NCI-H187 (cell line): Measurements from ENCODE around the gene SCFD2.

ENCODE experiments used
- DNase-seq, 2 experiments: peaks; one replicate each; lab custom pipeline; 2025; lab: John Stamatoyannopoulos, UW

SCFD2 gene

GRCh38 chr4:52987392-52988056, 378.3 kb downstream of the SCFD2 start:
- no peak for DNase-seq

- DNase-seq, result no peak
These were observed 381.4 kb downstream of the SCFD2 start for GRCh38 chr4:52984462-52984881.

GRCh38 chr4:52983563-52984303, 382.1 kb downstream of the SCFD2 start:
- peak in 1 of 2 experiments; percentile 43 for DNase-seq

- DNase-seq, result no peak
These were observed 382.9 kb downstream of the SCFD2 start for GRCh38 chr4:52982946-52983340.

- no peak for DNase-seq
These were observed 383.5 kb downstream of the SCFD2 start for GRCh38 chr4:52982255-52982945.

- no peak for DNase-seq
These were observed 385.9 kb downstream of the SCFD2 start for GRCh38 chr4:52979821-52980590.

- DNase-seq, result no peak
These were observed 386.8 kb downstream of the SCFD2 start for GRCh38 chr4:52979020-52979419.

GRCh38 chr4:52977252-52977651, 388.6 kb downstream of the SCFD2 start:
- no peak for DNase-seq

GRCh38 chr4:52976523-52977230, 389.2 kb downstream of the SCFD2 start:
- DNase-seq, result no peak

- no peak for DNase-seq
These were observed 397.2 kb downstream of the SCFD2 start for GRCh38 chr4:52968691-52969090.

GRCh38 chr4:52968241-52968640, 397.6 kb downstream of the SCFD2 start:
- DNase-seq, result no peak

- no peak for DNase-seq
These were observed 399.1 kb downstream of the SCFD2 start for GRCh38 chr4:52966781-52967180.

GRCh38 chr4:52966172-52966571, 399.7 kb downstream of the SCFD2 start:
- DNase-seq, result no peak

- no peak for DNase-seq
These were observed 401.2 kb downstream of the SCFD2 start for GRCh38 chr4:52964561-52965101.

GRCh38 chr4:52964011-52964410, 401.9 kb downstream of the SCFD2 start:
- DNase-seq, result no peak

GRCh38 chr4:52962721-52963120, 403.1 kb downstream of the SCFD2 start:
- DNase-seq, result no peak

- no peak for DNase-seq
These were observed 404.0 kb downstream of the SCFD2 start for GRCh38 chr4:52961666-52962412.

- DNase-seq, result no peak
These were observed 406.3 kb downstream of the SCFD2 start for GRCh38 chr4:52959541-52959940.

GRCh38 chr4:52957835-52958631, 407.8 kb downstream of the SCFD2 start:
- no peak for DNase-seq

GRCh38 chr4:52957220-52957686, 408.6 kb downstream of the SCFD2 start:
- DNase-seq, result peak; percentile 27 to 54
